HT1080 (cell line): ENCODE results near the gene TAS1R1. TPM values are rescaled to one million over a fixed set of nuclear protein-coding genes. Genes with fewer than 3 reads are reported as not detected.
A peak's percentile ranks its signal among the peaks of the same experiment; 100 is the strongest.

Experiments used
- DNase-seq: peaks from one replicate; pipeline ENCODE4 v3.0.0-alpha.2; 2015; ENCODE audit warnings: low read depth
- total RNA-seq: library from RNA; depleted of rRNA; stranded (reverse); fragments of >200 nt; shearing (Covaris generic); gene quantifications from 2 replicates; pipeline ENCODE4 v1.2.3, GENCODE V29; 2014

TAS1R1 gene
- total RNA-seq, 1 experiment from 2014 or later, result not detected

DNA sequence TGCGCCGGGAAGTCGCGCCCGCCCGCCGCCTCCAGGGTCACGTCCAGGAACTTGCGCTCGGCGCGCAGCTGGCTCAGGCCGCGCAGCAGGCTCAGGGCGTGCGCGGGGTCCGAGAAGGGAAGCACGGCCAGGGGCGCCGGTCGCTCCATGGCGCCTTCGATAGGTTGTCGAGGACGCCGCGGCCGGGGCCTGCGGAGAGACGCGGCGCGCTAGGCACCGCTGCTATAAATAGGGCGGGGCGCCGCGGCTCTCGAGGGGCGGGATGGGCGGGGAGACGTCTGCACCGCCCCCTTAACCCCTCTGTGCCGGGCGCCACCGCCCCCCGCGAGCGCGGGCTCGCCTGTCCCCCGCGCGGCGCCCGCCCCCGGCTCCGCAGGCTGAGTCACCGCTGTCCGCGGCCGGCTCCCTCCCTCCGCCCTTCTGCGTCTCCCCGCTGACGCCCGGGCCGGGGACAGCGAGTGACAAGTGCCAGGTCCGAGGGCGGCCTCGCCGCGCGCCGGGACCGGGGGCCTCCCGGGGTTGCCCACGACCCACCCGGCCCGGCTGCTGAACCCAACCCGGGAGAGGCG lies 47.6 kb downstream of the TAS1R1 start, which contains the start of gene KLHL21:
KLHL21 (minus strand) TSS at position 201 of the 569 bp plus-strand sequence; CDS start at position 149, 52 bp downstream.
- peak; percentile 81 for DNase-seq

DNA sequence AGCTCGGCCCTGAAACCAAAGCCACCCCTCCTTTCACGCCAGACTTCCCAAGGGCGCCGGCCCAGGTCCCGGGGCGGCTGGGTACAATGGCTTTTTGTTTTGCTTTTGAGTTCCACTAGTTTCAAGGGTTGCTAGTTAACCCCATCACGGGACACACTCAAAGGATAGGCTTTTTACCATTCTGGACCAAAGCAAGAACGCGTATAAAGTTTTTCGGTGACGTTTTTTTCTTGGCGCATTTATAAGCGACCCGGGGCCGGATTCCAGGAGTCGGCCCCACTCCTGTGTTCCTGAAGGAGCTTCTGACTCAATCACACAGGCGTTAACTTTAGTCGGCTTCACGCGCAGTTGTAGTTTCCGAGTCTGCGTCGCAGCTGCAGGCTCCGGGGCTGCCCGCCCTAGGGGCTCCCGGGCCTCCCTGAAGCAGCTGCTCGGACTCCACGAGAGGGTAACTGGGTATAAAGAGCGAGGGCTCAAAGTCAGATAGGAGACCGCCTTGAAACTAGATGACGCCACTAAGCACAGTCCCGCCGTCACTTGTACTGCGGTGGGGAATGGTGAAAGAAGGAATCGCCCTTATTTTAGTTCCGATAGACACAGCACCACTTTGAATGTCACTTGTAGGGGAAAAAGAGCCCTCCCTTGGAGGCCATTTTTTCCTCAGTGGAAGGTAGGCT lies 48.3 kb downstream of the TAS1R1 start:
- peak; percentile 76 for DNase-seq

DNA sequence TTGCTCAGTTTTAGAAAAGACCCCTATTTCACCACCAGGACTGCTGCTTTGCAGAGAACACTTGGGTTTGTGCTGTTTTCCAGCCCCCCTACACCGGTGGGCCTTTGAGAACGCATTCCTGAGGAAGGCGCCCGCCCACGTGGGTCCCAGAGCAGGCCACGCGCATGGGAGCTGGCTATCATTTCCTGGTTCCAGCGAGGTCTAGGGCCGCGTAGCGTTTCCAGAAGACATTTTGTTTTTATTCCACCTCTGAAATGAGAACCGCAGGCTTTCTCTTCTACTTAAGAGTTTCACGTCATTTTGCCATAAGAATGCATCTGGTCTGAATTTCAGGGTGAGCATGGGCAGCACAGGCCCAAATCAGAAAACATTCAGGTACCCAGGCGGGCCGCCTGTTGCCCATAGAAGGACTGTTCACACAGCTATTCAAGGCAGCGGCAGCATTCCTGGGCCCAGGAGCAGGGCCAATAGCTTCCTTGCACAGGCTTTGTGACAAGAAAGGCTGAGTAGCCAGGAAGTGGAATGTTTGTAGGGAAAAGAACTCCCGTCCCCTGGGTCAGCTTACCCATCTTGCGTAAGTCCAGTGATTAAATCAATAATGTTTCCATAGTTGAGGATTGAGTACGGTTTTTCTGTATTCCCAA lies 48.9 kb downstream of the TAS1R1 start:
- DNase-seq, result no peak

DNA sequence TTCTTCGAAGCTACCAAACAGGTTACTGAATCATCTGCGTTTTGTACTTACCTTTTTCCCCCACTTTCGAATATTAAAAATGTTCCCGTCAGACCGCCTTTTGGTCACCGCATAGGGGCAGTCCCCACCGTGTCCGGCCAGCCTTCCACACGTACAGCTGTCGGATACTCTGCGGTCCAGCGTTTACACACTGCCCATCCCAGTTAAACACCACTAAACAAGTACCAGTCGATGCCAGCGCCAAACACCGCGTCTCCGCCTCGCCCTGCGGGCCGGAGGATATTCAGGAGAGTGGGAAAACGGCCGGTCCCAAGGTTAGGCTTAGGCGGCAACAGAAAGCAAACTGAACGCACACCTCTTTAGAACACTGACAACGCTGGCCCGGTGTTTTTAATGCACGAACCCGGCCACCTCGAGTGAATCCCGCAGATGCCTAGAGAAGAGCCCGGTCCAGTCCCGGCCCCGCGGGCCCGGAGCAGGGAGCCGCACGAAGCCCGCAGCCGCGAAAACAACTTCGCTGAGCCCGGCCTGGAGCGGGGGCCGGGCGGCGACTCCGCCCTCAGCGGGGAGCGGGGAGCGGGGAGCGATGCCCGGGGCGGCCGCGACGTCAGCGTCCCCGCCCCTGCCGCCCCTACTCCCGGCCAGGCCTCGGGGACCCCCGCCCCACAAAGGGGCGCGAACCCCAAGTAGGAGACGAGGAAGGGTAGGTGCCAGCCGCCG lies 57.7 kb downstream of the TAS1R1 start:
- DNase-seq, result peak; percentile 50

DNA sequence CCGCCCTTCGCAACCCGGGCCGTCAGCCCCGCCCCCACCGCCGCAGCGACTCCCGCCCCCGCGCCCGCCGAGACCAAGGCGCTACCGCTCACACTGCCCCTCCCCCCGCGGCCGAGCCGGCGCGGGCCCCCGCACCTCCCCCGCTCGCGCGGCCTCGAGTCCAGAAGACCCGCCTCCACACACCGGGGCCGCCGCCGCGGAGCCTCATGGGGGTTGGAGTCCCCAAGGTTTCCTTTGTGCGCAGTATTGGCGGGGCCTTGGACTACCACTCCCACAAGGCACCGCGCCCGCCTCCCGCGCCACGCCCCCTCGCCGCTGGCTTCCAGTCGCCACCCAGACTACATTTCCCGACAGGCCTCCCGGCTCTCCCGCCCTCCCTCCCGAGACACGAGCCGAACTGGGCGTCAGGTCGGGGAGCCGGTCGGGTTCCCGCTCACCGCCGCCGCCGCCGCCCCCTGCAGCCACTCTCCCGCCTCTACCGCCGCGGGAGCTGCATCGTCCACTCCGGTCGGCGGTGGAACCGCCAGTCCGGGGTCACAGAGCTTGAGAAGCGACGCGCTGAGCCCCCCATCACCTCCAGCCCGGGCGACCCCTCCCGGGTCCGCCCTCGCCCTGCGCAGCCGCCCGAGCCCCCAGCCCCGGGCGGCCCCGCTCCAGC lies 58.4 kb downstream of the TAS1R1 start, which contains the start of gene PHF13:
PHF13 (plus strand) TSS at position 371 of the 658 bp plus-strand sequence. CDS start 336 bp downstream, outside the sequence.
- DNase-seq, result peak; percentile 98

DNA sequence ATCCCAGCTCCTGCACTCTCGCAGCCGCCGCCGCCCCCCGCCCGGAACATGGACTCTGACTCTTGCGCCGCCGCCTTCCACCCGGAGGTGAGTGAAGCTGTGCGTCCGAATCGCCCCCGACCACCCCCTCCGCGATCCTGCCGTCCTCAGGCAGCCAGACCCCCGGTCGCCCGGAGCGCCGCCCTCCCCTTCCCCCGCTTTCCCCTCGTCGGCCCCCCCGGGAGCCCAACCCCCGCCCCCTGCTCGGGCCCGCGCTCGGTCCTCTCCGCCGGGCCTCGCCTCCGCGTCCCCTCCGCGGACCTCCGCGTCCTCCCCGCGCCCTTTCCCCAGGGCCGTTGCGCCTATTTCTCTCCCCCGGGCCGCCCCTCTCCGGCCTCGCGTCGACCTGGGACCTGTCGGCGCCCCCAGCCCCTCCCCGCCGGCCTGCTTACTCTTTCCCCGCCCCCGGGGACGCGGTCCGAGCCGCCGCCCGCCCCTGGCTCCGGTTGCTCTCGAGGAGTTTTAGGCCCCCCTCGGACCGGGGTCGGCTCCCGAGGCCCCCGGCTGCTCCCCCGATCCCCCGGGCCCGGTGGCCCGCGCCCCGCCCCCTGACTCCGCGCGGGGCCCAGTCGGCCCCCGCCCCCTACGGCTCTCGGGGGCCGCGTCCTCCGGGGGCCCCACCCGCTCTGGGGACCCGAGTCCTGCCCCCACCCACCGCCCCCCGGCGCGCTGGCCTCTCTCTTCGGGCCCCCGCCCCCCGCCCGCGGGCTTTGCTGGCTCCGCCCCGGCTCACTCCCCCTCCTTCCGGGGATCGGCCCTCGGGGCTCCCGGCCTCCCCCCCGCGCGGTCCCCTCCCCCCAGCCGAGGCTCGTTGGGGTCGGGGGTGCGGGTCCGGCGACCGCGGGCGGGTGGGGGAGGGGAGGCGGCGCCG lies 59.2 kb downstream of the TAS1R1 start:
- no peak for DNase-seq

DNA sequence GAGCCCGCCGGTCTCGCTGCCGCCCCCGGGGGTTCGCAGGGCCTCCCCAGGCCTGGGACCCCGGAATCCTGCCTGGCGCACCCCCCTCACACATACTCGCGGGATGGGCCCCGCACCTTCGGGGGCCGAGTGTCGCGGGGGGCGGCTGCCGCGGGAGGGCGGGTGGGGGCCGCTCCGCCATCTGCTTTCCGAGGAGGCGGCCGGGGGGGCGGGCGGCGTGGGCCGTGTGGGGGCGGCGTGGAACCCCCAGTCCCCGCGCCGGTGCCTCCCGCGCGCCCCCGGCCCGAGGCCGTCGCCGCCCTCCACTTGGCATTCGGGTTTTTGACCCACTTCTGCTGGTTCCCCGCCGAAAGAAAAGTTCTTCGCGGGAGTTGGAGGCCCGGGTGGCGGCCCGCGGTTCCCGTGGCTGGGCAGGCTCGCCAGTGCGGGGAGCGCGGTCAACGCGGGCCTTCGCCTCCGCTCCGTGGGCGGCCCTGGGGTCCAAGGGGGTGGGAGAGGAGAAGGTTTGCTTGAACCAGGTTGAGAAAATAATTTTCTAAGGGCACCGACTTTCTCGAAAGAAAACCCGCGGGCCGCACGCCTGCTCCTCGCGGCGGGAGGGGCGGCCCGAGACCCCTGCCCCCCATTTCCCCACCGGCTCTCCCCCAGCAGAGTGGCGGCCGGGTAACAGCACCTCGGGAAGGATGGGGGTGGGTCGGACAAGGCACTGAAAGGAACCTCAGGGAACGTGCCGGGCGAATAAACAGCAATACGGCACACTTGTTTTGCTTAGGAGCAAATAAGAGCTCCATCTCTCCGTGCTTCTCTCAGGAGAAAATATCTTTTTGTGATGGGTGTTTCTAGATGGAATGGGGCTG lies 60.0 kb downstream of the TAS1R1 start:
- no peak for DNase-seq

DNA sequence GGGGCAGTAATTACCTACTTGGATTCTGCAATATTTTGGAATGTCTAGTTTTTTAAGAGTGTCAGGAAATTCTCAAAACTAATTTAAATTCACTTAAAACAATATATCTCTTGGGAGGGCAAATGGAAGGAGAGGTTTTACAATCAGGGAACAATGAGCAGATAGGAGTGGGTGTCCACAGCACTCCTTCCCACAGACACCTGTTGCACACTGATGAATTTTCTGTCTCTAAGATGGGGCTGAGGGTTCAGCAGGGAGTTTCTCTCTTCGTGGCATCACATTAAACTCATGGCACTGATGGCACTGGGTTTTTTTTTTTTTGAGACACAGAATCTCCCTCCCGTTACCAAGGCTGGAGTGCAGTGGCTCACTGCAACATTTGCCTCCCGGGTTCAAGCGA lies 63.9 kb downstream of the TAS1R1 start:
- no peak for DNase-seq

DNA sequence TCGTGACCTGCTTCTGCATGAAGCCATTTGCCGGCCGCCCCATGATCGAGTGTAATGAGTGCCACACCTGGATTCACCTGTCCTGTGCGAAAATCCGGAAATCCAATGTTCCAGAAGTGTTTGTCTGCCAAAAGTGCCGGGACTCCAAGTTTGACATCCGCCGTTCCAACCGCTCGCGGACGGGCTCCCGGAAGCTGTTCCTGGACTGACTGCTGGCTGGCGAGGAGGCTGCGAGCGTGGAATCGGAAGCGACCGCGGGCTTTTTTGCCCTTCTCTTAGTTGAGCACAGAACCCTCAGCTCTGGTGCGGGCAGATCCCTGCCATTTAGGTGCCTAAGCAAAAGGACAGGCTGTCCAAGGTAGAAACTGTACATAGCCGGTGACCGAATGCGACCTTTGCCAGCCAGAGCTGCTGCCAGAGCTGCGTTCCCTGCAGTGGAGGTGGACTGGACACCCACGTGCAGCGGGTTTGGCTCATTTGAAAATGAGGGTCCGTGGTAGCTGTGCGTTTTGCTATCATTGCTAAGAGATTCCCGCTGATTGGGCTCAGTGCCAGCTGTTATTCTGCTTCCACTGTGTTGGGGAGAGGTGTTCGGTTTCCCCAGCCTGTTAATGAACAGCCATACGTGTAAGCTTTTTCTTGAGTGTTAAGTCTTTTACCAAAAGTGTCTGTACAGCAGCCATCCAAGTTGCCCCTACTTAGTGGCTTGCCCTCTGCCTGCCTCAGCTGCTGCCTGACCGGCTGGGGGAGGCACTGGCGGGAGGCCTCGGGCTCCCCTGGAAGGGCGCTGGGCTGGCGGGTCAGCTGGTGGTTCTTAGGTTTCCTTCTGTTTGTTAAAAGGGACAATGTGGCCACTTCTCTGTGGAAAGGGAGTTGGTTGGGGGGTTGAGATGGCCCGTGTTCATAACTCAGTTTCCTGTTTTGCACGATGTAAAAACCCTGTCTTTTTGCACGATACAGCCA lies 66.6 kb downstream of the TAS1R1 start:
- no peak for DNase-seq

DNA sequence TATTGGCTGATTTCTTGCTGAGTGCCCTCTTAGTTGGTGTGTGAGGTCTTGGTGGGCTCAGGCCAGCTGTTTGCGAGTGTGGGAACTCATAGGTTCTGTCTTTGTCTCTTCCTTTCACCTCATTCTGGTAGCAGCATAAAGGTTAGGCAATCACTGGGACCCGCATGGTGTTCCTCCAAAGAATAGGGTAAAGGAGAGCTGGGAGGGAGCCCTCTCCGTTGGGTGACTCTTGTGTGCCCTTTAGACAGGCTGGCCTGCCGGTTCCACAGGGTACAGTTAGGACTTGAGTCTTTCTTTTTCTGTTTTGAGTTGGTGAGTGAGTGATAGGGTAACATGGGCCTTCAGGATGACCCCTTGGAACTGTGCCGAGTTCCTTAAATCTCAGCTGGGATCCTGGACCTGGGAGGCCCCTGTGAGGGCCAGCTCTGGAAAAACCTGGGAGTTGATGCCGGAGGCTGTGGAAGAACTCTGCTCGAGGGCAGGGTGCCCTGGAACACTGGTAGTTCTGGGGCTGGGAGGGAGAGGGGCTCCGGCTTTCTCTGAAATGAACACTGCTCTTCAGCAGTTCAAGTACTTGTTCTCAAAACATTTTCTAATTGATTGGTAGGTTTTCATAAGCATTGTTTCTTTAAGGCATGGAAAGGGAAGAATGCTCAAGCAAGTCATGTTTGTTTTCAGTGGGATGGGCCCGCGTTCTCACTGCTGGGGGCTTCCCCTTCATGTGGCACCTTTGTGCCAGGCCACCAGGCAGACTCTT lies 67.5 kb downstream of the TAS1R1 start:
- DNase-seq, result no peak

DNA sequence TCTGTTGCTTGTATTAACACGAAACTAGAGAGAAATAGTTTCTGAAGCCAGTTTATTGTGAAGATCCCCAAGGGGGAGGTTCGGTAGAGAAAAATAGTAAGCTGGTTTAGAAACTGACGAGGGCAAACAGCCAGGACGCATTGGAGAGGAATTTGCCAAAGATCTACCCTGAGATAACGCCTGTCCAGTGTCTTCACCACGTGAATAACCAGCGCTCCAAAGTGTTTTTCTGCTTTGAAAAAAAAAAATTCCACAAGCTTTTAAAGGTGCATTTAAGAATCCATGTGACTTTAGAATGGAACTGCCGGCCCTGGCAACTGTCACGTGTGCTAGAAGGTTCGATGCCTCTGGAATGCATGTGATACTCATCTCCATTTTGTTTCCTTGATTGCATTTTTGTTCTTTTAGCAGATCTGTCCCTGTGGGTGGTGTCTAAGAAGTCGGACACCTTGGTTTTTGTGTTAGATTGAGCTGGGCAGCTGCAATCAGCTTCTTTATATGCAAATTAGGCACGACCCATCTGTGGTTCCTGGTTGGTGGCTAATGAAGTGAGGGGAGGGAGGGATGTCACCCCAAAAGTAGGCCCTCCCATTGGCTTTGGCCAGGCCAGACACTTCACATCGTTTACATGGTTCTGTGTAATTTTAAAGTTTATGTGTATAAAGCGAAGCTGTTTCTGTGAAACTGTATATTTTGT lies 68.3 kb downstream of the TAS1R1 start:
- DNase-seq, result no peak

DNA sequence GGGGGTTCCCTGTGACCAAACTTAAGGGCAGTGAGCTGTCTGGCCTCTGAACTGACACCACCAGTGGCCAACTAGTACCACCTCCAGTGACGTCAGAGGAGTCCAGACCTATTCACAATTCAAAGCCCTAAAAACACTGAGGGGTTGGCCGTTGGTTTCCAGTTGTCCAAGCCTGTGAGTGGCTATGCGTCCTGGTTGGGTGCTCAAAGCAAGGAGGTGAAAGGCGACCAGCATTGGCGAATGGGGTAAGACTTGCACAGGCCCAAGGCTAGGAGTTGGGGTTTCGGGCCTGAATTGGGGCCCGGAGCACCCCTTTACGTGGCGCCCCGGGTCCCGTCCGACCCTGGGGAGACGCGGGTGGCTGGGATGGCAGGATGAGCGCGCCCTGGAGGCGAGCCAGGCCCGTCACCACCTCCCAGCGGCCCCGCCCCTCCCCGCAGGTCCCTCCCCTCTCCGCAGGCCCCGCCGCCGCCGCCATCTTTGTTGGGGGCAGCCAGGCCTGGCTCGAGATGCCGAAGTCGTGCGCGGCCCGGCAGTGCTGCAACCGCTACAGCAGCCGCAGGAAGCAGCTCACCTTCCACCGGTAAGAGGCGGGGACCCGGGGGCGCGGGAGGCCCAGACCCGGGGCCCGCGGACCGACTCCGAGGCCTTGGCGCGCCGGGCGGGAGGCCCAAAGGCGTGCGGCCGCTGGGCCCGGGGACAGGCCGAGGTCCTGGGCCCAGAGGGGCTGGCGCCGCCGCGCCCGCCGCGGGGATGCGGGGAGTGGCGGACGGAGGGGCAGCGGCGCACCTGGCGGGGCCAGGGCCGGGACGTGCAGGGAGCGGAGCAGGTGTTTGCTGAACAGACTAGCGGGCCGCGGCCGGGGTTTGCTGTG lies 69.8 kb downstream of the TAS1R1 start, which contains the start of gene THAP3:
THAP3 (plus strand) TSS at position 159 of the 874 bp plus-strand sequence; CDS start at position 510, 351 bp downstream.
- peak; percentile 66 for DNase-seq

DNA sequence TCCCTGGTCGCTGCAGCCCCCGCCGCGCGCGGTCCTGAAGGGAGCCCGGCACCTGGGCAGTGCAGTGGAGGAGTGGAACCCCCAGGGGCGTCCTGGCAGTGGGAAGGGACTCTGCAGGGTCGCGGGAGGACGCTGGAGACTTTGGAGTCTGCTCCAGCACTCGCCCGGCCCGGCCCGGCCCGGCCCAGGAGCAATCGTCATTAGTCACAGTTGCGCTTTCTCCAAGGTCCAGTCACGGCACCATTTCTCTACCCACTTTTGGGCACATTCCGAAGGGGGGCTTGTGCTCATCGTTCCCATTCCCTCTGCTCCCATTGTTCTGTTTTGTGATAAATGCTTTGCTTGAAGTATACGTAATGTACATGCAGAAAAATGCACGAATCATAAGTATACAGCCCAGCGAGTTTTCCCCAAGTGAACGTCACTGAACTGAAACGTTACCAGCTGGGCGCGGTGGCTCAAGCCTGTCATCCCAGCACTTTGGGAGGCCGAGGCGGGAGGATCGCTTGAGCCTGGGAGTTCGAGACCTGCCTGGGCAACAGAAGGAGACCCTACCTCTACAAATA lies 70.6 kb downstream of the TAS1R1 start:
- no peak for DNase-seq

DNA sequence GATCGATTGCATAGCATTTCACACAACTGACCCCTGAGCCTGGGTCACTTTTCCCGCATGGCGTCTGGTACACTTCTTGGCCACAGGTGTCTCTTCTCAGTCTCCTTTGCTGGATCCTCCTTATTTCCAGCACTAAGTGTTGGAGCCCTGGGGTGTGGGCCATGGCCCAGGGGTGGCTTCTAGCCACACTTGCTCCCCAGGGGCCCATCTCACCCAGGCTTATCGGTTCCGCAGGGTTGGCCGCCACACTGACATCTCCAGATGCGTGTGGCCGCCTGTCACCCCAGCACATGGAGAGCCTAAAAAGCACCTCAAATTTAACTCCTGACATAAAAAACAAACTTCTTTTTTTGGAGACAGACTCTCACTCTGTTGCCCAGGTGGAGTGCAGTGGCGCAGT lies 71.9 kb downstream of the TAS1R1 start:
- DNase-seq, result no peak

DNA sequence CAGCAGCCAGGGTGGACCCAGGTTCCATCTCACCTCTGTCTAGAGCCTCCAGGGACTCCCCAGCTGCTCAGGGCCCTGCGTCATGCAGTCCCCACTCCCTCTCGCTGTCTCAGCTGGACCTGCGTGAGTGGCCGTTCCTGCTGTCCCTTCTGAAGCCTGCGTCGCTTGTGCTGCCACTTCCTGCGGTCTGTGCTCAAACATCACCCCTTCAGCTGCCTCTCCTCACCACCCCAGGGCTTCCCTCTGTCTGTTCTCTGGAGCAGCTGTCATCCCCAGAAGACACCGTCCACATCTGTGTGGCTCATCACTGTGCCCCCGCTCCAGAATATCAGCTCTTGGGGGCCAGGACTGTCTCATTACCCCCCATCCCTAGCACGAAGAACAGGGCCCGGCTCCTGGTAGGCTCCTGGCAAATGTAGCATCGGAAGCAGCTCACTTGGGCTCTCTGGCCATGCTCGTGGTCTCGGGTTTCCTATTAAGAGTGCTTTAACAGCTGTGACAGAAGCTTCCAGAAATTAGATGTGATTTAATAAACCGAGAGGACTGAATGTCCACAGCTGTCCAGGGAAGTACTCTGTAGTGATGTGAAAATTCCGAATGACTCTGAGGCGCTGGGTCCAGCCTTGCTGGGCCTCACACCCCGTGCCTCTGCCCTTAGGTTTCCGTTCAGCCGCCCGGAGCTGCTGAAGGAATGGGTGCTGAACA lies 72.9 kb downstream of the TAS1R1 start:
- no peak for DNase-seq
